Measurements from ENCODE around the gene CCN6. TPM values are rescaled to one million over a fixed set of nuclear protein-coding genes. Genes with fewer than 3 reads are reported as not detected.

CCN6 gene
- total RNA-seq, 1 experiment from 2014 or later: not detected

DNA sequence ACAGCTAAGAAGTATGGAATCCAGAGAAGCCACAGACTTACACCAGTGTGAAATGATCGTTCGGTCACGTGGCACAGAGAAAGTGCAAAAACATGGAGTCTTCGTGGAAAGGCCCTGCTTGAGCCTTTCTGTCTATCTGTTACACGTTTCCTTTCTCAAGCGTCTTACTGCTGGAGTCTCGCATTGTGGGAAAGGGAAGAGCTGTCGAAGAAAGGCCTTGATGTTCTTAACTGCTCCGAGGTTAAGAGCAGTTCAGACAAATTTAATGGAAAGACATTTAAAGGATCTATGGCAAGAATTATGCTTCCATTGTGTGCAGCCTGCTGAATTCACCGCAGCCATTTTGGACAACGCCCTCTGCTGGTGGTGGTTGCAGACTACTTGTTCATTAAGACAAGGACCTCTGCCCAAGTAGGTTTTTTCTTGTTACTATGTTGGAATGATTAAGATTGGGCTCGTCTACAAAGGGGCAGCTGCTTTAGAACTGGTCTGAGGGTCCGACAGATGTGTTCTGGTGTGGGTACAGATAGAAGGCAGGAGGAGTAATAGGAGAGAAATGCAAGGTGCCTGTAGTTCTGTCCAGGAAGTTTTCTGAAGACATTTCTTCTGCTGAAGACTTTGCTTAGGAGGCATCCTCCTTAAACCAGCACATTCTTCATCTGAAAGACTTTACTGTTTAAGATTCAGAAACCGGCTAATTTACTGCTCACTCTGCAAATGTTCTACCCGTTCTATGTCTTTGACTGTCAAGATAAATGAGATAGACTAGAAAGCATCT lies 24.7 kb upstream of the CCN6 start (continued):
- TF ChIP-seq, protein P1, sequence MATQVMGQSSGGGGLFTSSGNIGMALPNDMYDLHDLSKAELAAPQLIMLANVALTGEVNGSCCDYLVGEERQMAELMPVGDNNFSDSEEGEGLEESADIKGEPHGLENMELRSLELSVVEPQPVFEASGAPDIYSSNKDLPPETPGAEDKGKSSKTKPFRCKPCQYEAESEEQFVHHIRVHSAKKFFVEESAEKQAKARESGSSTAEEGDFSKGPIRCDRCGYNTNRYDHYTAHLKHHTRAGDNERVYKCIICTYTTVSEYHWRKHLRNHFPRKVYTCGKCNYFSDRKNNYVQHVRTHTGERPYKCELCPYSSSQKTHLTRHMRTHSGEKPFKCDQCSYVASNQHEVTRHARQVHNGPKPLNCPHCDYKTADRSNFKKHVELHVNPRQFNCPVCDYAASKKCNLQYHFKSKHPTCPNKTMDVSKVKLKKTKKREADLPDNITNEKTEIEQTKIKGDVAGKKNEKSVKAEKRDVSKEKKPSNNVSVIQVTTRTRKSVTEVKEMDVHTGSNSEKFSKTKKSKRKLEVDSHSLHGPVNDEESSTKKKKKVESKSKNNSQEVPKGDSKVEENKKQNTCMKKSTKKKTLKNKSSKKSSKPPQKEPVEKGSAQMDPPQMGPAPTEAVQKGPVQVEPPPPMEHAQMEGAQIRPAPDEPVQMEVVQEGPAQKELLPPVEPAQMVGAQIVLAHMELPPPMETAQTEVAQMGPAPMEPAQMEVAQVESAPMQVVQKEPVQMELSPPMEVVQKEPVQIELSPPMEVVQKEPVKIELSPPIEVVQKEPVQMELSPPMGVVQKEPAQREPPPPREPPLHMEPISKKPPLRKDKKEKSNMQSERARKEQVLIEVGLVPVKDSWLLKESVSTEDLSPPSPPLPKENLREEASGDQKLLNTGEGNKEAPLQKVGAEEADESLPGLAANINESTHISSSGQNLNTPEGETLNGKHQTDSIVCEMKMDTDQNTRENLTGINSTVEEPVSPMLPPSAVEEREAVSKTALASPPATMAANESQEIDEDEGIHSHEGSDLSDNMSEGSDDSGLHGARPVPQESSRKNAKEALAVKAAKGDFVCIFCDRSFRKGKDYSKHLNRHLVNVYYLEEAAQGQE (IDR thresholded peaks at IDR 0.05; ENCODE audit: low read depth): no peak
- TF ChIP-seq CBX3 (IDR thresholded peaks at IDR 0.05; ENCODE audit: low read depth) (peak; percentile 52; the same call in 1 of the 2 replicates), SIN3A (IDR thresholded peaks at IDR 0.05; ENCODE audit: low read depth) (no peak)

DNA sequence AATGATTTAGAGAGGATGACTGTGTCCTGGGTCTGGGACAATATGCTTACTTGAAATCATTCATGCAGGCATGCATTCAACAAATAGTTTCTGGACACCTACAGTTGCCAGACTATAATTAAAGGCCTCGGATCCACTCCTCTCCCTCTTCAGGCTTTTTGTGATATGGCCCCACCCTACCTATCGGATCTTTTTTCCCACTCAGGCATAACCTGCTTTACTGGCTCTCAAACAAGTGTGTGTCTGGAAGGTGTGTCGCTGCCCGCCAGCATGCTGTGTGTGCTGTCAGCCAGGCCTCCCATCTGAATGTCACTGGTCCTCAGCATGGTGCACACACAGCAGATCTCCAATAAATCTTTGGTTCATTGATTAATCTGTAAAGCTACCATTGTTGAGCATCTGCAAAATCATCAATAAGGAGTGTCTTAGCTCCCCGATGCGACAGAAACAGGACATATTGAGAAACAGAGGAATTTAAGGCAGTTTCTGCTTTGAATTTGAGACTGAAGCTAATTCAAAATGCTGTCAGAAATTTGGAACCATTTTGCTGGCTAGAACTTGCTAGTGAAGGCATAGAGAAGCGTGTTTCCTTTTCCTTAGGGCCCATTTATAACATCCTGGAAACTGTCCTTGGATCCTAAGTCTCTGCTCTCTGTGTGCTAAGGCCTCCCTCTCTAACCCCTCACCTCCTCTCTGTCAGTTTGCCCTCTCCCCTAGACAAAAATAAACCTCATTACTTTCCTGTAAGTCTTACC lies 23.5 kb upstream of the CCN6 start:
- intact Hi-C loops (cut with micrococcal nuclease): no loop called here

More for the DNA sequence above, 23.5 kb upstream of the CCN6 start:
- no peak overlapping the region for H3K9ac ChIP-seq (ENCODE audit: low read length)
- DNase-seq (ENCODE audit: low read depth, low spot score): no peak
- H3K9me2 ChIP-seq (ENCODE audit: insufficient read depth): no peaks in the 10 kb centered on the region
- H3K4me1 ChIP-seq (ENCODE audit: control insufficient read depth in 1 of 2, insufficient read depth in 2 of 2, low read length in 2 of 2): no peaks in the 10 kb centered on the region
- ATAC-seq: no peak
- H3K4me2 ChIP-seq (ENCODE audit: low read length): no peak overlapping the region
- H3K27me3 ChIP-seq (ENCODE audit: insufficient read depth, low read length): 0 out of 2 replicates have a peak, but pooled peaks cover 4% of the 10 kb centered on the region
- no peaks in the 10 kb centered on the region for H3K9me3 ChIP-seq (ENCODE audit: control insufficient read depth in 1 of 2, insufficient read depth in 1 of 2, low read depth in 1 of 2, low read length in 2 of 2)
- H2AFZ ChIP-seq (ENCODE audit: low read depth, low read length, poor library complexity, severe bottlenecking): no peak overlapping the region
- no peak overlapping the region for H3K4me3 ChIP-seq (replicated peaks in 1 of 2; ENCODE audit: low read depth in 1 of 2, low read length in 2 of 2)
- H3K36me3 ChIP-seq (ENCODE audit: control insufficient read depth in 1 of 2, insufficient read depth in 2 of 2, low read length in 2 of 2): no peaks in the 10 kb centered on the region
- ChIA-PET CTCF (interaction anchor here (1.8 kb wide), 1 partner anchor 10 kb away, joined by 3 read pairs; no protein-coding TSS in a partner anchor), RAD21 (ENCODE audit: low non-redundant PET in 1 of 2, low total read pairs in 2 of 2, uncharacterized antibody in 2 of 2, unreplicated experiment in 2 of 2) (interaction anchor here in 1 of 2 experiments (0.5 kb wide), 1 partner anchor 13 kb away, joined by 4 read pairs; no protein-coding TSS in a partner anchor), POLR2A (no interaction called here)
- no peaks in the 10 kb centered on the region for H3K79me2 ChIP-seq (ENCODE audit: insufficient read depth, low read length)
- BruUV-seq (replicated peaks): no TSS peak
- no peak overlapping the region for H3K27ac ChIP-seq (ENCODE audit: low read depth, low read length)
- H4K20me1 ChIP-seq (ENCODE audit: insufficient read depth): no peaks in the 10 kb centered on the region
- TF ChIP-seq SIN3A (IDR thresholded peaks at IDR 0.05; ENCODE audit: low read depth) (no peak), EZH2phosphoT487 (IDR thresholded peaks at IDR 0.05; ENCODE audit: borderline replicate concordance) (no peak), EGR1 (IDR thresholded peaks at IDR 0.05; ENCODE audit: low read depth) (no peak), ZFX (IDR thresholded peaks at IDR 0.05) (no peak), POLR2AphosphoS5 (IDR thresholded peaks at IDR 0.05; ENCODE audit: low read depth, low read length) (no peak), POLR2A (IDR thresholded peaks at IDR 0.05; ENCODE audit: borderline replicate concordance, extremely low read depth, insufficient read depth, insufficient read length) (no peak)
- TF ChIP-seq, protein P2, sequence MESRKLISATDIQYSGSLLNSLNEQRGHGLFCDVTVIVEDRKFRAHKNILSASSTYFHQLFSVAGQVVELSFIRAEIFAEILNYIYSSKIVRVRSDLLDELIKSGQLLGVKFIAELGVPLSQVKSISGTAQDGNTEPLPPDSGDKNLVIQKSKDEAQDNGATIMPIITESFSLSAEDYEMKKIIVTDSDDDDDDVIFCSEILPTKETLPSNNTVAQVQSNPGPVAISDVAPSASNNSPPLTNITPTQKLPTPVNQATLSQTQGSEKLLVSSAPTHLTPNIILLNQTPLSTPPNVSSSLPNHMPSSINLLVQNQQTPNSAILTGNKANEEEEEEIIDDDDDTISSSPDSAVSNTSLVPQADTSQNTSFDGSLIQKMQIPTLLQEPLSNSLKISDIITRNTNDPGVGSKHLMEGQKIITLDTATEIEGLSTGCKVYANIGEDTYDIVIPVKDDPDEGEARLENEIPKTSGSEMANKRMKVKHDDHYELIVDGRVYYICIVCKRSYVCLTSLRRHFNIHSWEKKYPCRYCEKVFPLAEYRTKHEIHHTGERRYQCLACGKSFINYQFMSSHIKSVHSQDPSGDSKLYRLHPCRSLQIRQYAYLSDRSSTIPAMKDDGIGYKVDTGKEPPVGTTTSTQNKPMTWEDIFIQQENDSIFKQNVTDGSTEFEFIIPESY (IDR thresholded peaks at IDR 0.05; ENCODE audit: extremely low read depth, insufficient replicate concordance, low read length): no peak
- TF ChIP-seq, protein P3, sequence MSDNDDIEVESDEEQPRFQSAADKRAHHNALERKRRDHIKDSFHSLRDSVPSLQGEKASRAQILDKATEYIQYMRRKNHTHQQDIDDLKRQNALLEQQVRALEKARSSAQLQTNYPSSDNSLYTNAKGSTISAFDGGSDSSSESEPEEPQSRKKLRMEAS (IDR thresholded peaks at IDR 0.05): no peak
- TF ChIP-seq, protein P1 (IDR thresholded peaks at IDR 0.05; ENCODE audit: low read depth): no peak

Measured in HCT116 (cell line).